H9 (cell line): ENCODE measurements around the gene OR13J1. TPM values are rescaled to one million over a fixed set of nuclear protein-coding genes. Genes with fewer than 3 reads are reported as not detected.

Experiments
- DNase-seq: peaks from one replicate; pipeline ENCODE4 v3.0.0-alpha.2; 2017
- H2AFZ ChIP-seq: one replicate; pipeline ENCODE4 v1.6.1; 2013; ENCODE audit warnings: mild to moderate bottlenecking, low read length, control low read depth, moderate library complexity
- H2AK5ac ChIP-seq: 2 replicates; pipeline ENCODE4 v1.6.1; 2013; ENCODE audit warnings: low read length, control low read depth, mixed read lengths; ENCODE audit not compliant: insufficient read length
- H2BK120ac ChIP-seq: one replicate; pipeline ENCODE4 v1.6.1; 2013; ENCODE audit warnings: low read depth, mild to moderate bottlenecking, low read length, control low read depth, inconsistent platforms; ENCODE audit not compliant: poor library complexity, severe bottlenecking
- H2BK12ac ChIP-seq: 2 replicates; pipeline ENCODE4 v1.6.1; 2013; ENCODE audit warnings: low read length, control low read depth, mixed read lengths, low read depth; ENCODE audit not compliant: insufficient read length
- H2BK15ac ChIP-seq: 2 replicates; pipeline ENCODE4 v1.6.1; 2013; ENCODE audit warnings: low read depth, low read length, control low read depth
- H2BK20ac ChIP-seq: one replicate; pipeline ENCODE4 v1.6.1; 2013; ENCODE audit warnings: low read depth, mild to moderate bottlenecking, low read length, control low read depth, inconsistent platforms; ENCODE audit not compliant: poor library complexity, severe bottlenecking
- H2BK5ac ChIP-seq: 2 replicates; pipeline ENCODE4 v1.6.1; 2013; ENCODE audit warnings: low read length, control low read depth, mixed read lengths; ENCODE audit not compliant: insufficient read length
- H3K14ac ChIP-seq: 2 replicates; pipeline ENCODE4 v1.6.1; 2013; ENCODE audit warnings: low read length, control low read depth; ENCODE audit not compliant: insufficient read depth
- H3K18ac ChIP-seq: 2 replicates; pipeline ENCODE4 v1.6.1; 2013; ENCODE audit warnings: low read depth, mild to moderate bottlenecking, mixed read lengths, low read length, control low read depth; ENCODE audit not compliant: insufficient read length
- H3K23ac ChIP-seq: 2 replicates; pipeline ENCODE4 v1.6.1; 2013; ENCODE audit warnings: low read length, control low read depth, mixed read lengths, low read depth; ENCODE audit not compliant: insufficient read length
- H3K23me2 ChIP-seq: 2 replicates; pipeline ENCODE4 v1.6.1; 2013; ENCODE audit warnings: low read depth, mild to moderate bottlenecking, mixed read lengths, low read length, control low read depth; ENCODE audit not compliant: insufficient read length, poor library complexity, severe bottlenecking
- H3K27ac ChIP-seq: 2 replicates; pipeline ENCODE4 v1.5.1; 2013; ENCODE audit warnings: low read length, control low read depth, mixed read lengths, low read depth; ENCODE audit not compliant: insufficient read length
- H3K27me3 ChIP-seq: 2 replicates; pipeline ENCODE4 v1.6.1; 2013; ENCODE audit warnings: low read length, control low read depth, inconsistent platforms; ENCODE audit not compliant: insufficient read depth
- H3K4ac ChIP-seq: 2 replicates; pipeline ENCODE4 v1.6.1; 2013; ENCODE audit warnings: low read depth, mild to moderate bottlenecking, control low read depth, inconsistent platforms, low read length, moderate library complexity
- H3K4me1 ChIP-seq: 2 replicates; pipeline ENCODE4 v1.6.1; 2013; ENCODE audit warnings: low read length, control low read depth, inconsistent platforms; ENCODE audit not compliant: insufficient read depth
- H3K4me2 ChIP-seq: 2 replicates; pipeline ENCODE4 v1.6.1; 2013; ENCODE audit warnings: low read length, control low read depth, mixed read lengths; ENCODE audit not compliant: insufficient read length, insufficient read depth
- H3K56ac ChIP-seq: 2 replicates; pipeline ENCODE4 v1.6.1; 2013; ENCODE audit warnings: low read depth, mild to moderate bottlenecking, mixed read lengths, low read length, control low read depth; ENCODE audit not compliant: insufficient read length
- H3K79me1 ChIP-seq: 2 replicates; pipeline ENCODE4 v1.6.1; 2013; ENCODE audit warnings: low read depth, mild to moderate bottlenecking, moderate library complexity, low read length, control low read depth, inconsistent platforms; ENCODE audit not compliant: insufficient read depth, poor library complexity, severe bottlenecking
- H3K79me2 ChIP-seq: 2 replicates; pipeline ENCODE4 v1.6.1; 2013; ENCODE audit warnings: low read length, control low read depth, inconsistent platforms; ENCODE audit not compliant: insufficient read depth
- H3K9ac ChIP-seq: 2 replicates; pipeline ENCODE4 v1.6.1; 2013; ENCODE audit warnings: low read length, control low read depth, mixed read lengths; ENCODE audit not compliant: insufficient read length; ENCODE audit errors: extremely low read depth
- H3K9me3 ChIP-seq: one replicate; pipeline ENCODE4 v1.6.1; 2013; ENCODE audit warnings: low read depth, low read length, inconsistent platforms; ENCODE audit not compliant: control insufficient read depth
- H3T11ph ChIP-seq: one replicate; pipeline ENCODE4 v1.6.1; 2013; ENCODE audit warnings: mild to moderate bottlenecking, low read length, control low read depth, inconsistent platforms
- H4K20me1 ChIP-seq: one replicate; pipeline ENCODE4 v1.6.1; 2013; ENCODE audit not compliant: control insufficient read depth, insufficient read length, insufficient read depth
- H4K5ac ChIP-seq: 2 replicates; pipeline ENCODE4 v1.6.1; 2013; ENCODE audit warnings: low read depth, mild to moderate bottlenecking, mixed read lengths, low read length, control low read depth; ENCODE audit not compliant: insufficient read length
- H4K8ac ChIP-seq: replicated peaks from 2 replicates; pipeline ENCODE4 v1.6.1; 2013; ENCODE audit warnings: low read length, control low read depth, mixed read lengths, low read depth; ENCODE audit not compliant: insufficient read length
- H4K91ac ChIP-seq: 2 replicates; pipeline ENCODE4 v1.6.1; 2013; ENCODE audit warnings: low read depth, mild to moderate bottlenecking, moderate library complexity, mixed read lengths, low read length, control low read depth; ENCODE audit not compliant: insufficient read length
- H3K27ac Mint-ChIP-seq, 3 experiments: 2 replicates in 2 of 3; 3 replicates in 1 of 3; pipeline ENCODE4 v1.8.0; 2020 to 2021; ENCODE audit warnings: mixed read lengths in 3 of 3, mild to moderate bottlenecking in 1 of 3, moderate library complexity in 1 of 3
- H3K27me3 Mint-ChIP-seq: 2 replicates; pipeline ENCODE4 v1.8.0; 2021; ENCODE audit warnings: low read depth, mild to moderate bottlenecking, moderate library complexity, mixed read lengths
- H3K36me3 Mint-ChIP-seq, 3 experiments: 2 replicates in 2 of 3; 3 replicates in 1 of 3; pipeline ENCODE4 v1.8.0; 2020 to 2021; ENCODE audit warnings: low read depth in 3 of 3, mixed read lengths in 3 of 3; ENCODE audit not compliant: insufficient read depth in 1 of 3
- H3K4me1 Mint-ChIP-seq, 2 experiments: 2 replicates each; pipeline ENCODE4 v1.8.0; 2020; ENCODE audit warnings: mixed read lengths in 2 of 2
- H3K4me3 Mint-ChIP-seq, 2 experiments: 2 replicates in 1 of 2; 3 replicates in 1 of 2; pipeline ENCODE4 v1.8.0; 2020 to 2021; ENCODE audit warnings: mild to moderate bottlenecking in 2 of 2, mixed read lengths in 2 of 2, moderate library complexity in 1 of 2
- H3K9me3 Mint-ChIP-seq, 2 experiments: 2 replicates in 1 of 2; 3 replicates in 1 of 2; pipeline ENCODE4 v1.8.0; 2020; ENCODE audit warnings: mild to moderate bottlenecking in 2 of 2, mixed read lengths in 2 of 2, moderate library complexity in 1 of 2
- CTCF ChIP-seq: fragments of 200-600 bp; sonication (generic); conservative IDR thresholded peaks from 3 replicates; pipeline ENCODE4 v1.8.0; 2021; ENCODE audit warnings: antibody characterized with exemption, mild to moderate bottlenecking
- WGBS: extraction: QIAGEN DNeasy Blood & Tissue Kit; methylation state at CpG from one replicate; pipeline ENCODE4 v1.1.7; 2013; ENCODE audit warnings: missing lambda C conversion rate, low lambda C conversion rate, mixed read lengths; ENCODE audit not compliant: insufficient read length; ENCODE audit errors: extremely low coverage; 5-methylcytosine and 5-hydroxymethylcytosine counted together
- total RNA-seq: library from RNA; stranded (reverse); gene quantifications from 2 replicates; pipeline ENCODE4 v1.2.1, GENCODE V29; 2021

The OR13J1 gene
- total RNA-seq, 1 experiment from 2014 or later, result not detected

- WGBS, result no CpG with 5 or more reads among the region's 3 CpGs
- H2BK120ac ChIP-seq, result no peak overlapping the region
- H3K9ac ChIP-seq, result no peak overlapping the region
- H3K79me2 ChIP-seq, result no peaks in the 10 kb centered on the region
- no peak overlapping the region for H2BK15ac ChIP-seq
- H3K9me3 ChIP-seq, result no peaks in the 10 kb centered on the region
- H3K56ac ChIP-seq, result no peak overlapping the region
- no peak overlapping the region for H3K27ac ChIP-seq
- H3K14ac ChIP-seq, result no peak overlapping the region
- Mint-ChIP-seq H3K36me3 (no peaks in the 10 kb centered on the region), H3K27ac (no peak overlapping the region), H3K4me1 (peaks cover 6% of the 10 kb centered on the region in 2 experiments), H3K27me3 (peaks cover 42% of the 10 kb centered on the region), H3K4me3 (no peak overlapping the region), H3K9me3 (no peaks in the 10 kb centered on the region)
- no peak overlapping the region for H4K91ac ChIP-seq
- H3K18ac ChIP-seq, result no peak overlapping the region
- no peak overlapping the region for H3K4me2 ChIP-seq
- no peak for DNase-seq
- H2AFZ ChIP-seq, result no peak overlapping the region
- no peak overlapping the region for H4K8ac ChIP-seq
- H3K4me1 ChIP-seq, result no peaks in the 10 kb centered on the region
- H4K5ac ChIP-seq, result no peak overlapping the region
- H3K23me2 ChIP-seq, result no peaks in the 10 kb centered on the region
- H2AK5ac ChIP-seq, result no peak overlapping the region
- no peaks in the 10 kb centered on the region for H3K27me3 ChIP-seq
- H2BK20ac ChIP-seq, result no peak overlapping the region
- H2BK5ac ChIP-seq, result no peak overlapping the region
- no peaks in the 10 kb centered on the region for H3K79me1 ChIP-seq
- no peak for TF ChIP-seq CTCF
- no peaks in the 10 kb centered on the region for H4K20me1 ChIP-seq
- no peak overlapping the region for H3K23ac ChIP-seq
- no peak overlapping the region for H3T11ph ChIP-seq
- no peak overlapping the region for H3K4ac ChIP-seq
- H2BK12ac ChIP-seq, result no peak overlapping the region
Observed at GRCh38 chr9:35859990-35860339, 10.2 kb downstream of the OR13J1 start.
